DOHH2 (cell line): ENCODE measurements around the gene ZBTB39.

Experiments used
- H3F3A ChIP-seq: fragments of 200-600 bp; sonication (generic), shearing (Covaris generic); 2 replicates; pipeline ENCODE4 v1.6.0; 2016; ENCODE audit warnings: antibody characterized with exemption, mild to moderate bottlenecking; ENCODE audit not compliant: control insufficient read depth, insufficient read depth
- H3K27ac ChIP-seq: fragments of 200-600 bp; sonication (generic); 2 replicates; pipeline ENCODE4 v1.5.1; 2014; ENCODE audit warnings: low read depth, mild to moderate bottlenecking, low read length, moderate library complexity
- H3K27me3 ChIP-seq: fragments of 200-600 bp; sonication (generic); 2 replicates; pipeline ENCODE4 v1.6.1; 2014; ENCODE audit warnings: mild to moderate bottlenecking, low read length, mixed read lengths; ENCODE audit not compliant: control insufficient read depth
- H3K36me3 ChIP-seq: fragments of 200-600 bp; sonication (generic); 2 replicates; pipeline ENCODE4 v1.6.1; 2014; ENCODE audit warnings: mild to moderate bottlenecking, low read length, moderate library complexity, mixed read lengths; ENCODE audit not compliant: control insufficient read depth
- H3K4me1 ChIP-seq: fragments of 200-600 bp; sonication (generic); 2 replicates; pipeline ENCODE4 v1.6.1; 2014; ENCODE audit warnings: mild to moderate bottlenecking, low read length, mixed read lengths; ENCODE audit not compliant: control insufficient read depth
- H3K4me2 ChIP-seq: fragments of 200-600 bp; sonication (generic); 2 replicates; pipeline ENCODE4 v1.6.0; 2014; ENCODE audit warnings: mild to moderate bottlenecking, low read length, moderate library complexity
- H3K4me3 ChIP-seq: fragments of 200-600 bp; sonication (generic); 2 replicates; pipeline ENCODE4 v1.5.1; 2014; ENCODE audit warnings: mild to moderate bottlenecking, low read length, mixed read lengths
- H3K79me2 ChIP-seq: fragments of 200-600 bp; sonication (generic); 2 replicates; pipeline ENCODE4 v1.6.1; 2014; ENCODE audit warnings: mild to moderate bottlenecking, low read length, mixed read lengths; ENCODE audit not compliant: control insufficient read depth
- H3K9me2 ChIP-seq: fragments of 200-600 bp; sonication (generic); replicated peaks from 2 replicates; pipeline ENCODE4 v1.6.1; 2014; ENCODE audit warnings: mild to moderate bottlenecking, low read length, mixed read lengths; ENCODE audit not compliant: control insufficient read depth
- H3K9me3 ChIP-seq: fragments of 200-600 bp; sonication (generic); 2 replicates; pipeline ENCODE4 v1.6.1; 2014; ENCODE audit warnings: antibody characterized with exemption, low read length, mixed read lengths; ENCODE audit not compliant: control insufficient read depth, insufficient read depth
- H4K20me1 ChIP-seq: fragments of 200-600 bp; sonication (generic); 2 replicates; pipeline ENCODE4 v1.6.0; 2014; ENCODE audit warnings: low read depth, mild to moderate bottlenecking, antibody characterized with exemption, low read length, moderate library complexity; ENCODE audit not compliant: control insufficient read depth, insufficient read depth
- CTCF ChIP-seq: fragments of 200-600 bp; sonication (generic); IDR thresholded peaks from one replicate; pipeline ENCODE4 v1.5.1; 2014; ENCODE audit warnings: antibody characterized with exemption, mild to moderate bottlenecking, low read depth, low read length; ENCODE audit not compliant: poor library complexity, severe bottlenecking
- EZH2phosphoT487 ChIP-seq: fragments of 200-600 bp; sonication (generic); IDR thresholded peaks from 2 replicates; pipeline ENCODE4 v1.6.1; 2017; ENCODE audit warnings: borderline replicate concordance, mild to moderate bottlenecking, antibody characterized with exemption, low read length, moderate library complexity, mixed read lengths

The ZBTB39 gene

DNA sequence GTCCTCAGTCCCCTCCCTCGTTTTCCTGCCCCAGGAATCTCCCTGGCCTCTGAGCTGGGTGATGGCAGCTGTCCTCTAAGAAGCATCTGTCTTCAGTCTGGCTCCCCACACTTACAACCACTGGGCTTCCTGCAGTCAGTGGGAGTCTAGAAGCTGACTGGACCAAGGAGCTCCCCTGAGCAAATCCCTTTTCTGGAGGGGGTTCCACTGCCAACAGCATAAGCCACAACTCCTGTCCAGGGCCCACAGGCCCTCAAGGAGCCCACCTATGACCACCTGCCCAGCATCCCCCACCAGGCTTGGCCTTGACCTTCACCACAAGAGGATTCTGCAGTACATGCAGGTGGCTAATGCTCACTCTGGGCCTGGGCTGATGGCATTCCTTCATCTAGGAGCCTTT lies 53.0 kb downstream of the ZBTB39 start:
- Histone ChIP-seq H3K36me3 (no peaks in the 10 kb centered on the region), H3K9me3 (no peaks in the 10 kb centered on the region), H3K4me3 (no peak overlapping the region), H3K4me1 (no peaks in the 10 kb centered on the region), H3K4me2 (no peak overlapping the region), H3K27me3 (peaks cover 28% of the 10 kb centered on the region), H3K27ac (no peak overlapping the region), H3K79me2 (no peaks in the 10 kb centered on the region), H4K20me1 (no peaks in the 10 kb centered on the region), H3F3A (no peaks in the 10 kb centered on the region), H3K9me2 (no peaks in the 10 kb centered on the region)
- TF ChIP-seq EZH2phosphoT487 = no peak
- no peak for TF ChIP-seq CTCF

GRCh38 chr12:56951582-56952339 lies 54.6 kb downstream of the ZBTB39 start:
- H3K27ac ChIP-seq = no peak overlapping the region
- TF ChIP-seq EZH2phosphoT487 (no peak), CTCF (no peak)
- no peak overlapping the region for H3K4me3 ChIP-seq
- no peak overlapping the region for H3K4me2 ChIP-seq
- H4K20me1 ChIP-seq = no peaks in the 10 kb centered on the region
- H3K27me3 ChIP-seq = peaks cover 14% of the 10 kb centered on the region
- no peaks in the 10 kb centered on the region for H3K4me1 ChIP-seq
- H3K9me2 ChIP-seq = no peaks in the 10 kb centered on the region
- no peaks in the 10 kb centered on the region for H3K9me3 ChIP-seq
- H3K79me2 ChIP-seq = no peaks in the 10 kb centered on the region
- H3F3A ChIP-seq = no peaks in the 10 kb centered on the region
- H3K36me3 ChIP-seq = no peaks in the 10 kb centered on the region

DNA sequence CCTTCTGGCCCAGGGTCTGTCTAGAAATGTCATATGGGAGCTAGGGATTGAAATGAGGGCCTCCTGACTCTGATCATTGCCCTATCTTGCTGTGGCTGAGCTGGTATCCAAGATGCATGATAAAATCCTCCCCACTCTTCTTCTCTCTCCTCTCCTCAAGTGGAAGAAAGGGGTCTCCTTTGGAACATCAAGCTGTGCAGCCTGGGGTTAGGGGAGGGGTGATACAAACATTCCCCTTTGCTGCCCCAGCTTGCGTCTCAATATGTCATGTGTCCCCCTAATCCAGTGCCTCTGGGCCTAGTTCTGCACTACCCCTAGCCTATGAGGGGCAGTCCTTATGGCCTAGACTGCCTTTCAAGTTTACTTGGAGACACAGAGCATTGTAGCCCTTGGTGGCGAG lies 57.5 kb downstream of the ZBTB39 start:
- no peak overlapping the region for H3K27ac ChIP-seq
- no peaks in the 10 kb centered on the region for H3K9me2 ChIP-seq
- H3K4me3 ChIP-seq = no peak overlapping the region
- H4K20me1 ChIP-seq = no peaks in the 10 kb centered on the region
- TF ChIP-seq CTCF = no peak
- no peak for TF ChIP-seq EZH2phosphoT487
- H3K36me3 ChIP-seq = no peaks in the 10 kb centered on the region
- H3K4me2 ChIP-seq = no peak overlapping the region
- H3K9me3 ChIP-seq = no peaks in the 10 kb centered on the region
- no peaks in the 10 kb centered on the region for H3K79me2 ChIP-seq
- no peaks in the 10 kb centered on the region for H3F3A ChIP-seq
- H3K27me3 ChIP-seq = peaks cover 6% of the 10 kb centered on the region; the same call in 1 of the 2 replicates
- H3K4me1 ChIP-seq = no peaks in the 10 kb centered on the region
